Femur (tissue), 1 donor: Measurements from ENCODE around the gene PLOD1.
A peak's percentile ranks its signal among the peaks of the same experiment; 100 is the strongest.
"Not testable (repeated sequence)": the region's sequence is repeated elsewhere in the genome, so short reads cannot be mapped to it uniquely, and the experiment has no call there.

Experiments used
- DNase-seq: peaks from one replicate; pipeline ENCODE4 v3.0.0-alpha.2; 2017

Gene PLOD1

DNA sequence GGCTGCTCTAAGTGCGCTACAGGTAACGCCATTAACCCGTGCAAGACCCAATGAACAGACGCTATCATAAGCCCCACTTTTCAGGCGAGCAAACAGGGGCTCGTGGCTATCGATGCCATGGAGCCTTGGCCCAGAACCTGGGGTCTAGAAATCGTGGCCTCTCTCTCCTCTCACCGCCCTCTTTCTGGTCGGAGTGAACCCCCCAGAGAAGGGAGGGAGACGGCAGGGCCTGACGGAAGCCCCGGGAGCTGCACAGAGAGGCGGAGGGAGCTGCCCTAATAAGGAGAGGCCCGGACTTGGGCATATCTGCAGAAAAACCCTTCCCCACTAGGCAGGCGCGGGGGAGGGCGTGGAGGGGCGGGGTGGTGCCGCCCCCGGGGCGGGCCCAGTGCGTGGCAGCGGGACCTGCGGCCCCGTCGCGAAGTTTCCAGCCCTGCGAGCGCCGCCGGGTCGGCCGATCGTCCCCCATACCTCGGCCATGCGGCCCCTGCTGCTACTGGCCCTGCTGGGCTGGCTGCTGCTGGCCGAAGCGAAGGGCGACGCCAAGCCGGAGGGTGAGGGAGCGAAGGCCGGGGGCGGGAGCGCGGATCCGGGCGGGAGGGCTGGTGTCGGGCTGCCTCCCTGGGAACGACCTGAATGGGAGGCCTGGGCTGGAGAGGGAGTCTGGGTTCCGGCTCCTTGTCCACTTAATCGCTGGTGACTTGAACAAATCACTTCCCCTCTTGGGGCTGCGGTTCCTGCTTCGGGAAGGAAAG is at the start of gene PLOD1:
Gene PLOD1 (plus strand): TSS at position 416 of the 755 bp plus-strand sequence. CDS start 63 bp downstream, at position 479.
- peak; percentile 94 for DNase-seq

DNA sequence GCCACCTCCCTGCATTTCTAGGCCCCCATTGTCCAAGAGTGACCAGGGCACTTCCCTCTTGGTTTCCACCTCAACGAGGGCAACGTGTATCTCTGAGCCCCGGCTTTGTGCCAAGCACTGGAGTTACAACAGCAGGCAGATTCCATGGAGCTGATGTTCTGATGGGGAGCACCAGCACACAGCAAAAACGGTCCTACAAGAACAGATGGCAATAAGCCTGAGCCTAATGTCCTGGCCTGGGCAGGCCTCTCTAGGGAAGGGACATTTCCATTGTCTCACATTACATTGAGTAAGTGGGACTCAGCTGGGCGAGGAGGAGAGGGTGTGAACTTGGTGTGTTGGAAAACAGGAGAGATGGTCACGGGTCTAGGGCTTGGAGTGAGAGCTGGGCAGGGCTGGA is 48.6 kb upstream of the PLOD1 start:
- DNase-seq = no peak

DNA sequence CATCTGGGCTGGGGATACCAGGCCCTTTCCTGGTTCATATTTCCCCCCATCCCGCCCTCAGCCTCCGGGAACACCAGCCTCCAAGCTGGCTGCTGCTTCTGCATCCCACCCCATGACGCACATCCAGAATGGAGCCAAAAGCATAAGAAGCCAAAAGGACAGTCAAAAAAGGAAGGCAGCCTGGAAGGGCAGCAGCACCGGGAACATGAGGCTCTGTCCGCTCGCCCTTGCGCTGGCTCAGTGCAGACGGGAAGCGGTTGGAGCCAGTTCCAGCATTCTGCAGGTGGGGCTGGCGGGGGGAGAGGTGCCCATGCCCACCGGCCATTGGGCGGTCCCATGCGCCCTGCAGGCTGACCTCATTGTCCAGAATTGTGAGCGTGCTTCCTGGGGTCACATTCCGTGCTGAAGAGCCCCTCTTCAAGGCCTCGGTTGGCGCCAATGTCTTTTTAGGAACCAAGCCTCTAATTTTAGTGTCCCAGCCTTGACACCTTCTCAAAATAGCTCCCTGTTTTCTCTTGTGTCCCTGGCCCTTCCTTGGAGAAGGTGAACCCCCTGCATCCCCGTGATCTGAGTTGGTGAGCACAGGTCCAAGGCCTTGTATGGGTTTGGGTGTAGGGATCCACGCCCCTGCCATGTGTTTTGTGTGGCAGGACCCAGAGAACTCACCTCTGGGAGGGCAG is 47.4 kb upstream of the PLOD1 start:
- DNase-seq = peak; percentile 69

DNA sequence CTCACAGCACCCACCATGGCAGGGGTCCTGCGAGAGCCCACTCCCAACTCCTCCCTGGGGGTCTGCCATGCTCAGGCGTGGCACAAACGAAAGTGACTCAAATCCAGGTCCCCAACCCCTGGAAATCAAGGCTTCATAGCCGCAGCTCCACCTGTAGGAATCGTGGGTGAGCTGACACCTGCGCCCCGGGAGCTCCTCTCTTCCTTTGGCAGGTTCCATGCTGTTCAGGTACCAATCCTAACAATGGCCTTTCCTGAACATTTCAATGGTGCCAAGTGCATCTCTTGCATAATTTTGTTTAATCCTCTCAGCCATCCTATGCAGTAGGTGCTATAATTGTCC is 46.9 kb upstream of the PLOD1 start:
- no peak for DNase-seq

DNA sequence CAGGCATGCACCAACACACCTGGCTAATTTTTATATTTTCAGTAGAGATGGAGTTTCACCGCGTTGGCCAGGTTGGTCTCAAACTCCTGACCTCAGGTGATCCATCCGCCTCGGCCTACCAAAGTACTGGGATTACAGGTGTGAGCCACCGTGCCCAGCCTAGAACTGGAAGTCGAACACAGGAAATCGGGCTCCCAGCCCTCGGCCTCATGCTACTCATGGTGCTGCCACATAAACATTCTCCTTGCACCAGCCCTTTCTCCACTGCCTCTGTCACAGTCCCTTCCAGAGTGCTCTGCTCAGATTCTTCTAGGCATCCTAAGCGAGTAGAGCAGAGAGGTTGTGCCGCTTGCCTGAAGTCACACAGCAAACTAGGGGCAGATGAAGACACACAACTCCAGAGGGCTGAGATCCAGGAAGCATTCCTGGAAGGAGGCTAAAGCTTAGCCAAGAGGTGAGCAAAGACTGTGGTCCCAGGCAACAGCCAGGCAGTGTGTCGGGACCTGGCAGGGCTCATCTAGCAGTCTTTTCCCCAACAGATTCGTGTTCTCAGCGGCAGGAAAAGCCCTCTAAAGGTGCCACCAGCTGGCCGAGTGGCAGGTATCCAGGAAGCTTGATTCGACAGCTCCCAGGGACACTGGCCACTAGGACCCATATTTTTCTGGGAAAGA is 46.2 kb upstream of the PLOD1 start:
- DNase-seq = no peak

DNA sequence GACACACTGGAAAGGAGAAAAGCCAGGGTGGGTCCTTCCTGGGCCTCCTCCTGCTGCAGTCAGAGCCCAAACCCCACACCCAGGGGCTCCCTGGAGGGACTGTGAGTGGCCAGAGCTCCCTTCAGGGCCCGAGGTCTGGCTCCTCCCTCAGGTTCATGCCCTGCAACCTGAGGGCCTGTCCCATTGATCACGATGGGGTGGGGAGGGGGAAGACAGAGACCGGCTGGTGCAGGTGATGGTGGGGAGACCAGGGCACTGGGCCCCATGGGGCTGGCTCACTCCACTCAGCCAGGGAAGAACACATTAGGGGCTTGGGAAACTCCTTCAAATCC is 45.7 kb upstream of the PLOD1 start:
- no peak for DNase-seq

DNA sequence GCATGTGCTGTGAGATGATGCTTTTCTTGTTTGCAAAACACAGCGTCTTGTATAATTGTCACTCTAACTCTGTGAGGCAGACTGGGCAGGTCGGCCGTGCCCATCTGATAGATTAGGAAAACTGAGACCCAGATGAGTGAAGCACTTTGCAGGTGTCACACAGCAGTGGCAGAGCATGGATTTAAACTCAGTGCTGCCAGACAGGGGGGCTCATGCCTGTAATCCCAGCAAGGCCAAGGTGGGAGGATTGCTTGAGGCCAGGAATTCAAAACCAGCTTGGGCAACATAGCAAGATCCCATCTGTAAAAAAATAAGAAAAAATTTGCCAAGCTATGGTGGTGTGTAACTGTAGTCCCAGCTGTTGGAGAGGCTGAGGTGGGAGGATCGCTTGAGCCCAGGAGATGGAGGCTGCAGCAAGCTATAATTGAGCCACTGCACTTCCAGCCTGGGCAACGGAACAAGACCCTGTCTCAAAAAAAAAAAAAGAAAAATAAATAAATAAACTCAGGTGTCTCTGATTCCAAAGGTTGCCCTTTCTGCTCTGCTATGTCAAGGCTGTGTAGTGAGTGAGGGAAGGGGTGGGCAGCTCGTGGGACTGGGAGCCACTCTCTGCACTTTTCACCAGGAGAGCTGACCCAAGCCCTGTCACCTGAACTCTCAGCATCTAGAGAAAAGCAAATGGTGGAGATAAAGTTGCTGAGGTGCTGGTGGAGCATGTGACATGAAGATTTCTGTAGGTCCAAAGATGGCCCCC is 42.9 kb upstream of the PLOD1 start:
- DNase-seq = no peak

DNA sequence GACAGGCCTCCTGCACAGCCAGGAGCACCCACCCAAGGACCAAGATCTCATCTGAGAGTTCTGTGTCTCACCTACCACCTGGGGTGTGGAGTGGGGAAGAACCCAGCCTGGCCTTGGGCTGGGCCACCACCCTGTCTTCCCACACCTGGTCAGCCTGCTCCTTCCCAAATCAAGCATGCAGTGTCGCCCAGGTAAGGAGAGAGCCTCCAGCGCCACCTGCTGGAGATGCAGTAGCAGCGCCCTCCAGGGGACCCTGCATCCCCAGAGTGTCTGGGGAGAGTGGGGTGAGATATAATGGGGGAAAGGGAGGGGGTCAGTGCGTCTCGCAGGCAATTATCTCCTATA is 40.6 kb upstream of the PLOD1 start:
- DNase-seq = peak; percentile 57

DNA sequence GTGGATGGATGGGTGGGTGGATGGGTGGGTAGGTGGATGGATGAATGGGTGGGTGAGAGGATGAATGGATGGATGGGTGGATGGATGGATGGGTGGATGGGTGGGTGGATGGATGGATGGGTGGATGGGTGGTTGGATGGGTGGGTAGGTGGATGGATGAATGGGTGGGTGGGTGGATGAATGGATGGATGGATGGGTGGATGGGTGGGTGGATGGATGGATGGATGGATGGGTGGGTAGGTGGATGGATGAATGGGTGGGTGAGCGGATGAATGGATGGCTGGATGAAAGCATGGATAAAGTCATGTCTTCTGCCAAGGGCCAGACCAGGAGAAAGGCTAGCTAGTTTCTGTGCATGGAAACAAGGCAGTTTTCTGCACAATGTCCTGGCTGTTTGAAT is 40.0 kb upstream of the PLOD1 start:
- DNase-seq = not testable (repeated sequence)

DNA sequence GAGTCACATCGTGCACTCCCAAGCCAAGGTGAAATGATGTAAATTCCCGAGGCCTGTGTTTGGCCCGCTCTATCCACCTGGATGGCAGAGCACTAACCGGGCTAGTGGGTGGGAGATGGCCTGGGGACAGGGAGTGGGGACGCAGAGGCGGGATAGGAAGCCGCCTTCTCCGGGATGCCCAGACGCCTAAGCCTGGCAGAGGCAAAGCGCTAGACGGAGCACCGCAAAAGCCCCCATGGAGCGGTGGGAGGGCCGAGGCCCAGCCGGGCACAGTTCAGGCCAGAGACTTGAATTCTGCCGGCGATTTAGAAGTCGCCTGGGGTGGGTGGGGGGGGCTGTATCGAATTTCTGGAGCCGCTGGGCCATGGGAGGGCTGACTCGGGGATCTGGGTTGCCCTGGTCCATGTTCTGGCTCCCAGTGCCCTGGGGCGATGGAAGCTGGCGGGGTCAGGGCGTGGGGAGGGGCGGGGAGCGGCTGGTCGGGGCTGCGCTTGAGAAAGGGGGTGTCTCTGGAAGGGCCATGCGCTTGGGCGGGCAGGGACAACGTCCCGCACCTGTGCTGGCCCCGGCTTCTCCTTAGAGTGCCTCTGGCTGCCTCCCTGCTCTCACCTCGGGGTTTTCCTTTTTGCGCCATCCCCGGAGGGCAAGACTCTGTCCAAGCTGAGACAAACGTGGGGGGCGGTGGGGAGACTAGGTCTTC is 36.3 kb upstream of the PLOD1 start:
- no peak for DNase-seq

DNA sequence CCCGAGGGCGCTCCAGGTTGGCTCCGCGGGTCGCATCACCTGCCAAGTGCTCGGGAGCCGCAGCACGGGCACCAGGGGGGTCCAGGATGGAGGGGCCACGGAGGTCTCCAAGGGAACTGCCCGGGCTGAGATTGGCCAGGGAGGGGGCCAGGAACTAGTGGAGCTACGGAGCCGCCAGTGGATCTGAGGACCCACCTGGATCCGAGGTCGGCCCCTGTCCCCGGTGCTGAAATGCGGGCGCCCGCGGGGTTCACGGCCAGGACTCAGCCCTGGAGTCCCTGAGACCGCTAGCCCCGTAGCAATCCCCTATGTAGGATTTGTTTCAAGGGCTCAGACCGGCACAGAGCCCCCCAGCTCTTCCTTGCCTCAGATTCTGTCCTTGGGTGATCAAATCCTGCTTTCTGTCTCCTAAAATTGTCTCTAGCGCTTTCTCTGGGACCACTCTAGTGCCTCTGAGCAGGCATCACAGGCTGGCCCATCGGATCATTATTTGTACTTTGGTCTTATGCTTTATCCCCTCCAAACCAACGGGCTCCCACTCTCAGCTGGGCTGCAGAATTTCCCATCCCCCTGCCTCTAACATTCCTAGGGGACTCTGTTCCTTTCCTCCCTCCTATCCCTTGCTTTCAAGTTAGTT is 35.6 kb upstream of the PLOD1 start:
- DNase-seq = no peak

DNA sequence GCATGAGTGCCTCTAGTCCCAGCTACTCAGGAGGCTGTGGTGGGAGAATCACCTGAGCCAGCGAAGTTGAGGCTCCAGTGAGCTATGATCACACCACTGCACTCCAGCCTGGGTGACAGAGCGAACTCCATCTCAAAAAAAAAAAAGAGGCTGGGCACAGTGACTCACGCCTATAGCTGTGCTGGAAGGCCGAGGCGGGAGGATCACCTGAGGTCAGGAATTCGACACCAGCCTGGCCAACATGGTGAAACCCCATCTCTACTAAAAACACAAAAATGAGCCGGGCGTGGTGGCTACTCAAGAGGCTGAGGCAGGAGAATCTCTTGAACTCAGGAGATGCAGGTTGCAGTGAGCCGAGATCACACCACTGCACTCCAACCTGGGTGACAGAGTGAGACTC is 33.1 kb upstream of the PLOD1 start:
- not testable (repeated sequence) for DNase-seq

DNA sequence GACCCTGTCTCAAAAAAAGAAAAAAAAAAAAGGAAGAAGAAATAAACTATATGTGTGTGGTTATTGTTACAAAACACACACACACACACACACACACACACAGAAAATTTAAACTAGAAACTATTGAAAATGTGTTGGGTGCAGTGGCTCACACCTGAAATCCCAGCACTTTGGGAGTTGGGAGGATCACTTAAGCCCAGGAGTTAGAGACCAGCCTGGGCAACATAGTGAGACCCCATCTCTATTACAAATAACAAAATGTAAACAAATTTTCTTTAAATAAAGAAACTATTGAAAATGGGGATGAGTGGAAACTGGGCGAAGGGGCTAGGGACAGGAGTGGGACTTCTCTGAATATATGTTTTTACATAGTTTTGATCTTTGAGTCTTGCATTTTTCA is 31.3 kb upstream of the PLOD1 start:
- DNase-seq = no peak

DNA sequence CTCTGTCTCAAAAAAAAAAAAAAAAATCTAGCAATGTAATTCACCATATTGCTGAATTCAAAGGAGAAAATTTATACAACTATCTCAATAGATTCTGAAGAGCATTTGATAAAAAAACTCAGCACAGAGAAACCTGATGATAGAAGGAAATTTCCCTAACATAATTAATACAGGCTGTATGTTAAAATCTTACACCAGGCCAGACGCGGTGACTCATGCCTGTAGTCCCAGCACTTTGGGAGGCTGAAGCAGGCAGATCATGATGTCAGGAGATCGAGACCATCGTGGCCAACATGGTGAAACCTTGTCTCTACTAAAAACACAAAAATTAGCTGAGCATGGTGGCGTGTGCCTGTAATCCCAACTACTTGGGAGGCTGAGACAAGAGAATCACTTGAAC is 30.4 kb upstream of the PLOD1 start:
- not testable (repeated sequence) for DNase-seq

DNA sequence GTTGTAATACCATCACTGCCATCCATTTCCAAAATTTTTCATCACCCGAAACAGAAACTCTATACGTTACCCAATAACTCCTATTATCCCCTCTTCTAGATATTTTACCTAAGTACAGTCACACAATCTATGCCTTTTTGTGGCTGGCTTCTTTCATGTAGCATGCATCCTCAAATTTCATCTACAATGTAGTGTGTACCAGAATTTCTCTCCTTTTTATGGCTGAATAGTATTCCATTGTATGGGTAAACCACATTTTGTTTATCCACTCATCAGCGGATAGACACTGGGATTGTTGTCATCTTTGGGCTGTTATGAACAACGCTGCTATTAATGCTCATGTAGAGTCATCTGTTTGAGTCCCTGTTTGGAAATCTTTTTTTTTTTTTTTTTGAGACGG is 29.5 kb upstream of the PLOD1 start:
- DNase-seq = no peak

DNA sequence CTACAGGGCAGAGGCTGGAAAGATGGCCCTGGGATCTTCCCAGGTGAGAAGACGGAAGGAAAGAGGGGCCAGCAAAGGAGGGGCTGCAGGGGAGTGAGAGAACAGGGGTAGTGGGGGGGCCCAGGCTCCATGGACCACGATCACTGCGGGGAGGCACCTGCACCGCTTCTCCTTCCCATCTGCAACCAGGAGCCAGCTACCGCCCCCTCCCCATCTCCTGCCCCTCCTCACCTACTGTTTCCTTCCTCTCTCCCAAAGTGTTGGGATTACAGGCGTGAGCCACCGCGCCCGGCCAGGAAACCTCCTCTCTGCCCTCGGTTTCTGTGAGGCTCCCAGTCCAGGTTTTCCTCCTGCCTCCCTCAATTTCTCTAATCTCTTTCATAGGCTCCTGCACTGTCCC is 27.6 kb upstream of the PLOD1 start:
- DNase-seq = no peak

DNA sequence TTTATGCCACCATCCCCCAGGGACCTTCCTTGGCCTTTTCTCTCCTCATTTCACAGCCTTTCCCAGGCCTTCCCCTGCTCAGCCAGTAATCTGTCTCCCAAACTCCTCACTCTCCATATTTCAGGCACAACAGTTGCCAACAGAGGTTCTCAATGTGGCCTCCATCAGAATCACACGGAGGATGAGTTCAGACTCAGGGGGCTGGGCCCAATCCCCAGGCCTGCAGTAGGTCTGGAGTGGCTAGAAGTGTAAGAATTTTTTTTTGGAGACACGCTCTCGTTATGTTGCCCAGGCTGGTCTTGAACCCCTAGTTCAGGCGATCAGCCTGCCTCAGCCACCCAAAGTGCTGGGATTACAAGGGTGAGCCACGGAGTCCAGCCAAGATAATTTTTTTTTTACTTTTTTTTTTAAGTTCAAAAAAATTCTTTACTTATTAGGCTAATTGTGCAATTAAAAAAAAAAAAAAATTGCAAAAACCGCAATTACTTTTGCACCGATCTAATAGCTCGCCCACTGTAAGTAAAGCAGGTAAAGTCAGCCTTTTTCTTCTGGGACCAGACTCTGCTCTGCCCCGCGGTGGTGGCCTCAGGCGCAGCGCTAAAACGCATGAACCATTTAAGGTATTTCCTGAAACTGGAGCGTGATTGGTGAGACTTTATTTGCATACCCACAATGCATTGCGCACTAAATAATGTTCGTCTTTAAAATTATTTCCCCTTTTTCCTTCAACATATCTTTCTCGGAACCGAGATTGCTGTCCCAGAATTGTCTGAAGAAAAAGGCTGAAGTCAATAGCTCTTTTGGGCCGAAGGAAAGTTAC is 27.0 kb upstream of the PLOD1 start:
- DNase-seq = peak; percentile 97

DNA sequence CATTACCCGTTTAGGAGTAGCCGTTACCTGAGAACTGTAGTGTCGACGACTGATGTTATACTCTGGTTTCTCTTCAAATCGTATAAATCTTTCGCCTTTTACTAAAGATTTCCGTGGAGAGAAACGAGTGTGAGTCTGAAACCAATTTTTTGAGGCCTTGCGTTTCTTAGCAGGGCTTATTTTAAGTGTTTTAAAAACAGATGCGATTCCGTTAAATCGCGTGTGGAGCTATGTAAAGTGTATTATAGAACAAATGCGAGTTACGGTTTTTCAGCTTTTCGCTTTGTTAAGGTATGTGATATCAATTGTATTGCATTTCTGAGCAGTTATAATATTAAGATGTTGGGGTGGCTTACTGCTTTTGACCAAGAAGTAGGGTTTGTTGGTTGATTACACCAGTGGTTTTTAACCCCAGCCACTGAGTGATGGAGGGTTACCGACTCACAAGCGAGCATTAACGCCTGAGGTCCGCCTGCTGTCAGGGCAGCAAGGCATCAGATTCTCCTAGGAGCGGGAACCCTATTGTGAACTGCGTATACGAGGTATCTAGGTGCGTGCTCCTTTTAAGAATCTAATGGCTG is 26.3 kb upstream of the PLOD1 start:
- DNase-seq = peak; percentile 79

DNA sequence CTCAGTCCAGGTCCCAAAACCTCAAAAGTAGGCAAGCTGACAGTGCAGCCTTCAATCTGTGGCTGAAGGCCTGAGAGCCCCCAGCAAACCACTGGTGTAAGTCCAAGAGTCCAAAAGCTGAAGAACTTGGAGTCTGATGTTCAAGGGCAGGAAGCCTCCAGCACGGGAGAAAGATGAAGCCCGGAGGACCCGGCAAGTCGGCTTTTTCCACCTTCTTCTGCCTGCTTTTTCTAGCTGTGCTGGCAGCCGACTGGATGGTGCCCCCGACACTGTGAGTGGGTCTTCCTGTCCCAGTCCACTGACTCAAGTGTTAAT is 23.6 kb upstream of the PLOD1 start:
- DNase-seq = not testable (repeated sequence)

DNA sequence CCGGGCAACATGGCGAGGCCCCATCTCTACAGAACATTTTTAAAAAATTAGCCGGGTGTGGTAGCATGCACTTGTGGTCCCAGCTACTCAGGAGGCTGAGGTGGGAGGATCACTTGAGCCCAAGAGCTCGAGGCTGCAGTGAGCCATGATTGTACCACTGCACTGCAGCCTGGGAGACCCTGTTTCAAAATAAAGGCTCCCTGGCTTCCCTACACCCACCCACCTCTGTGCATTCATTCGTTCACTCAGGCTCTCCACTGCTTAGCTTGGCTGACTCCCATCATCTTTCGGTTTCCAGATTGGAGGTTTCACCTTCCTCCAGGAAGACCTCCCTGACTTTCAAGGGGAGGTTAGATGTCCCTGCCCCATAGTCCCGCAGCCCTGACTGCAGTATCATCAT is 22.5 kb upstream of the PLOD1 start:
- DNase-seq = no peak

DNA sequence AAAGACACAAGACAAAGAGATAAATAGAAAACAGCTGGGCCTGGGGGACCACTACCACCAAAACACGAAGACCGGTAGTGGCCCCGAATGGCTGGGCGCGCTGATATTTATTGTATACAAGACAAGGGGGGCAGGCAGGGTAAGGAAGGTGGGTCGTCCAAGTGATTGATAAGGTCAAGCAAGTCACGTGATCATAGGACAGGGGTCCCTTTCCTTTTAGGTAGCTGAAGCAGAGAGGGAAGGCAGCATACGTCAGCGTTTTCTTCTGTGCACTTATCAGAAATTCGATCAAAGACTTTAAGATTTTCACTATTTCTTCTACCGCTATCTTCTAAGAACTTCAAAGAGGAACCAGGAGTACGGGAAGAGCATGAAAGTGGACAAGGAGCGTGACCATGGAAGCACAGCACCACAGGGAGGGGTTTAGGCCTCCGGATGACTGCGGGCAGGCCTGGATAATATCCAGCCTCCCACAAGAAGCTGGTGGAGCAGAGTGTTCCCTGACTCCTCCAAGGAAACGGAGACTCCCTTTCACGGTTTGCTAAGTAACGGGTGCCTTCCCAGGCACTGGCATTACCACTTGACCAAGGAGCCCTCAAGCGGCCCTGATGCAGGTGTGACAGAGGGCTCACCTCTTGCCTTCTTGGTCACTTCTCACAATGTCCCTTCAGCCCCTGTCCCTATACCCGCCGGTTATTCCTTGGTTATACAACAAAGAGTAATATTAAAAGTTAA is 21.9 kb upstream of the PLOD1 start:
- not testable (repeated sequence) for DNase-seq
